HEK293 (cell line): ENCODE results near the gene IGFBP5.

ENCODE experiments used
- CTCF ChIA-PET: fragments of 350-600 bp; formaldehyde crosslinking; extraction: SDS; loops from one replicate; lab custom pipeline; 2021; ENCODE audit warnings: antibody characterized with exemption; lab: Yijun Ruan, JAX
- POLR2A ChIA-PET: fragments of 300-600 bp; formaldehyde crosslinking; extraction: SDS; loops from one replicate; lab custom pipeline; 2020; ENCODE audit warnings: antibody characterized with exemption, inconsistent platforms; lab: Yijun Ruan, JAX
- H3K27ac ChIP-seq: fragments of 200-500 bp; sonication (Bioruptor generic); 2 replicates; pipeline ENCODE4 v1.5.1; 2014; ENCODE audit warnings: low read depth, low read length, control low read depth, inconsistent platforms; ENCODE audit errors: extremely low read depth
- H3K36me3 ChIP-seq, 2 experiments: fragments of 200-500 bp in 1 of 2; sonication (Bioruptor generic) in 1 of 2; 1 replicate in 1 of 2; 2 replicates in 1 of 2; pipeline ENCODE4 v1.5.1; 2014 to 2017; ENCODE audit warnings: inconsistent platforms in 2 of 2, low read length in 2 of 2; ENCODE audit not compliant: control insufficient read depth in 2 of 2, insufficient read depth in 1 of 2
- H3K4me1 ChIP-seq: fragments of 200-500 bp; sonication (Bioruptor generic); 2 replicates; pipeline ENCODE4 v1.5.1; 2014; ENCODE audit warnings: mild to moderate bottlenecking, low read length, inconsistent platforms; ENCODE audit not compliant: control insufficient read depth, insufficient read depth
- H3K4me3 ChIP-seq: 2 replicates; pipeline ENCODE4 v1.5.1; 2011; ENCODE audit warnings: low read depth, mild to moderate bottlenecking, control low read depth, low read length, moderate library complexity
- H3K9me3 ChIP-seq: fragments of 200-500 bp; sonication (Bioruptor generic); 2 replicates; pipeline ENCODE4 v1.5.1; 2014; ENCODE audit warnings: low read depth, low read length, inconsistent platforms; ENCODE audit not compliant: control insufficient read depth, insufficient read depth
- HOXA7 ChIP-seq: sonication (generic); formaldehyde crosslinking; IDR thresholded peaks from 2 replicates; pipeline ENCODE4 v1.8.1; 2022; ENCODE audit warnings: missing genetic modification reagents, borderline replicate concordance
- KLF17 ChIP-seq: fragments of 450-650 bp; formaldehyde crosslinking; IDR thresholded peaks from 2 replicates; pipeline ENCODE4 v1.5.1; 2016; ENCODE audit warnings: missing biosample characterization, missing genetic modification characterization
- ZBTB17 ChIP-seq: fragments of 450-650 bp; formaldehyde crosslinking; IDR thresholded peaks from 2 replicates; pipeline ENCODE4 v1.5.1; 2016; ENCODE audit warnings: missing biosample characterization, missing genetic modification characterization
- ZBTB44 ChIP-seq: fragments of 450-650 bp; IDR thresholded peaks from 2 replicates; pipeline ENCODE4 v1.5.1; 2018; ENCODE audit warnings: missing biosample characterization, mild to moderate bottlenecking, missing genetic modification characterization
- ZFHX2 ChIP-seq: fragments of 450-650 bp; formaldehyde crosslinking; conservative IDR thresholded peaks from 2 replicates; pipeline ENCODE4 v1.5.1; 2016; ENCODE audit warnings: missing biosample characterization, missing genetic modification characterization
- ZNF155 ChIP-seq: fragments of 450-650 bp; formaldehyde crosslinking; IDR thresholded peaks from 2 replicates; pipeline ENCODE4 v1.5.1; 2016; ENCODE audit warnings: missing biosample characterization, missing genetic modification characterization
- ZNF175 ChIP-seq: fragments of 450-650 bp; formaldehyde crosslinking; IDR thresholded peaks from 2 replicates; pipeline ENCODE4 v1.5.1; 2016; ENCODE audit warnings: missing biosample characterization, missing genetic modification characterization
- ZNF26 ChIP-seq: fragments of 450-650 bp; formaldehyde crosslinking; IDR thresholded peaks from 2 replicates; pipeline ENCODE4 v1.5.1; 2016; ENCODE audit warnings: missing biosample characterization, missing genetic modification characterization
- ZNF266 ChIP-seq: fragments of 450-650 bp; formaldehyde crosslinking; IDR thresholded peaks from 2 replicates; pipeline ENCODE4 v1.5.1; 2016; ENCODE audit warnings: missing biosample characterization, missing genetic modification characterization, low read depth
- ZNF280C ChIP-seq: fragments of 450-650 bp; formaldehyde crosslinking; IDR thresholded peaks from 2 replicates; pipeline ENCODE4 v1.5.1; 2016; ENCODE audit warnings: missing biosample characterization, missing genetic modification characterization
- ZNF280D ChIP-seq: fragments of 450-650 bp; formaldehyde crosslinking; IDR thresholded peaks from 2 replicates; pipeline ENCODE4 v1.5.1; 2016; ENCODE audit warnings: missing biosample characterization, missing genetic modification characterization
- ZNF335 ChIP-seq: fragments of 450-650 bp; formaldehyde crosslinking; conservative IDR thresholded peaks from 2 replicates; pipeline ENCODE4 v1.5.1; 2016; ENCODE audit warnings: missing biosample characterization, missing genetic modification characterization
- ZNF510 ChIP-seq: fragments of 450-650 bp; formaldehyde crosslinking; IDR thresholded peaks from 2 replicates; pipeline ENCODE4 v1.5.1; 2018; ENCODE audit warnings: mild to moderate bottlenecking, missing genetic modification characterization, missing biosample characterization; ENCODE audit not compliant: insufficient replicate concordance
- ZNF513 ChIP-seq: fragments of 450-650 bp; IDR thresholded peaks from 2 replicates; pipeline ENCODE4 v1.5.1; 2018; ENCODE audit warnings: missing biosample characterization, missing genetic modification characterization
- ZNF558 ChIP-seq: fragments of 450-650 bp; formaldehyde crosslinking; IDR thresholded peaks from 2 replicates; pipeline ENCODE4 v1.5.1; 2016; ENCODE audit warnings: missing biosample characterization, missing genetic modification characterization
- ZNF701 ChIP-seq: fragments of 450-650 bp; formaldehyde crosslinking; IDR thresholded peaks from 2 replicates; pipeline ENCODE4 v1.5.1; 2016; ENCODE audit warnings: missing biosample characterization, missing genetic modification characterization
- ZNF704 ChIP-seq: fragments of 450-650 bp; formaldehyde crosslinking; IDR thresholded peaks from 2 replicates; pipeline ENCODE4 v1.5.1; 2016; ENCODE audit warnings: missing biosample characterization, missing genetic modification characterization
- ZNF76 ChIP-seq: fragments of 450-650 bp; formaldehyde crosslinking; IDR thresholded peaks from 2 replicates; pipeline ENCODE4; 2016; ENCODE audit warnings: low read depth, missing biosample characterization, missing genetic modification characterization, borderline replicate concordance
- ZNF768 ChIP-seq: fragments of 450-650 bp; formaldehyde crosslinking; IDR thresholded peaks from 2 replicates; pipeline ENCODE4 v1.5.1; 2018; ENCODE audit warnings: missing biosample characterization, mild to moderate bottlenecking, missing genetic modification characterization
- ZSCAN30 ChIP-seq: fragments of 450-650 bp; IDR thresholded peaks from 2 replicates; pipeline ENCODE4 v1.5.1; 2018; ENCODE audit warnings: missing biosample characterization, mild to moderate bottlenecking, missing genetic modification characterization, moderate library complexity
- ZSCAN4 ChIP-seq: fragments of 450-650 bp; formaldehyde crosslinking; IDR thresholded peaks from 2 replicates; pipeline ENCODE4 v1.5.1; 2017; ENCODE audit warnings: missing biosample characterization, missing genetic modification characterization

Gene IGFBP5

GRCh38 chr2:216653093-216653799, 42.1 kb downstream of the IGFBP5 start:
- no peak for TF ChIP-seq ZNF266
- no peak for TF ChIP-seq ZNF510 (tag by site-specific recombination)
- TF ChIP-seq ZNF26 (tag by site-specific recombination), result no peak
- TF ChIP-seq KLF17 (tag by site-specific recombination), result no peak
- no peak for TF ChIP-seq ZFHX2
- TF ChIP-seq ZNF155 (tag by site-specific recombination), result no peak
- no peak for TF ChIP-seq ZBTB17
- no peak for TF ChIP-seq ZNF513 (tag by site-specific recombination)
- no peak for TF ChIP-seq ZNF280C (tag by site-specific recombination)
- TF ChIP-seq ZSCAN30 (tag by site-specific recombination), result no peak
- no peak for TF ChIP-seq ZNF768 (tag by site-specific recombination)
- no peak for TF ChIP-seq ZNF175 (tag by site-specific recombination)
- TF ChIP-seq ZNF335 (tag by site-specific recombination), result no peak
- TF ChIP-seq ZNF704, result no peak
- no peak for TF ChIP-seq ZNF76 (tag by site-specific recombination)
- TF ChIP-seq, all 188 proteins: peak for 0
- H3K4me1 ChIP-seq, result no peaks in the 10 kb centered on the region
- ChIA-PET POLR2A (no interaction called here), CTCF (interaction anchor here (1.5 kb wide), 2 partner anchors 14 to 134 kb away, joined by 4 to 5 read pairs; no protein-coding TSS in a partner anchor)
- no peaks in the 10 kb centered on the region for H3K9me3 ChIP-seq
- no peaks in the 10 kb centered on the region for H3K36me3 ChIP-seq
- H3K27ac ChIP-seq, result no peak overlapping the region
- H3K4me3 ChIP-seq, result no peak overlapping the region

GRCh38 chr2:216652566-216652965, 42.8 kb downstream of the IGFBP5 start:
- no peak overlapping the region for H3K4me3 ChIP-seq
- CTCF ChIA-PET, result interaction anchor here (0.6 to 1.6 kb wide), 3 partner anchors 15 to 162 kb away, joined by 3 to 7 read pairs (median 4); no protein-coding TSS in a partner anchor
- H3K4me1 ChIP-seq, result no peaks in the 10 kb centered on the region
- H3K9me3 ChIP-seq, result no peaks in the 10 kb centered on the region
- H3K36me3 ChIP-seq, result no peaks in the 10 kb centered on the region
- POLR2A ChIA-PET, result no interaction called here
- no peak overlapping the region for H3K27ac ChIP-seq
- no peak for TF ChIP-seq ZNF558 (tag by site-specific recombination)
- TF ChIP-seq HOXA7 (CRISPR knock-in tag), result no peak
- TF ChIP-seq ZNF280D (tag by site-specific recombination), result no peak
- no peak for TF ChIP-seq ZBTB44 (tag by site-specific recombination)
- no peak for TF ChIP-seq ZNF701
- no peak for TF ChIP-seq ZSCAN4 (tag by site-specific recombination)
